Colonic mucosa (tissue), 4 donors: Measurements from ENCODE around the gene CYP2D6. TPM values are rescaled to one million over a fixed set of nuclear protein-coding genes. Genes with fewer than 3 reads are reported as not detected.
"Not testable (repeated sequence)": the region's sequence is repeated elsewhere in the genome, so short reads cannot be mapped to it uniquely, and the experiment has no call there.

Experiments used
- DNase-seq: peaks from one replicate; pipeline ENCODE4 v3.0.0-alpha.2; 2020
- H3K27ac ChIP-seq: fragments of 200-600 bp; one replicate; pipeline ENCODE4 v1.8.0; 2021
- H3K27me3 ChIP-seq: fragments of 200-600 bp; one replicate; pipeline ENCODE4 v1.8.0; 2021
- H3K36me3 ChIP-seq: fragments of 200-600 bp; one replicate; pipeline ENCODE4 v1.8.0; 2021
- H3K4me1 ChIP-seq: fragments of 200-600 bp; one replicate; pipeline ENCODE4 v1.8.0; 2021; ENCODE audit warnings: mild to moderate bottlenecking
- H3K4me3 ChIP-seq: fragments of 200-600 bp; one replicate; pipeline ENCODE4 v1.8.0; 2021
- H3K9ac ChIP-seq, 2 donors: one replicate each; pipeline ENCODE4 v1.7.0; 2013; ENCODE audit warnings: control low read depth in 2 of 2, low read depth in 2 of 2, low read length in 2 of 2
- H3K9me3 ChIP-seq: fragments of 200-600 bp; one replicate; pipeline ENCODE4 v1.8.0; 2021
- intact Hi-C: fragments of 100-400 bp; cut with DNase I; formaldehyde crosslinking; loops from one replicate; pipeline ENCODE4 v1.14.1; 2022
- total RNA-seq, 2 donors: library from RNA; stranded (reverse); fragmentation: NEBNext Ultra II Directional in 1 of 2; extraction: Animal tissue kit (Norgen Biotek cat#: 25700) in 1 of 2; gene quantifications; one replicate each; pipeline ENCODE4 v1.2.1, GENCODE V29; 2021
- TF ChIP-seq, protein P1 (sequence below): fragments of 200-600 bp; IDR thresholded peaks from one replicate; pipeline ENCODE4 v1.8.0; 2022; ENCODE audit warnings: antibody characterized with exemption, mild to moderate bottlenecking
- donor health status: healthy.
- donor health status: DM: no; HTN: no; CAD: no.
- donor health status: DM: no; HTN: no; CAD: no.

CYP2D6 gene
- total RNA-seq = 1 to 10 TPM; 2.2 to 2.9 TPM

GRCh38 chr22:42130639-42131431, at the start of gene CYP2D6:
CYP2D6 (minus strand) TSS chr22:42130810; CDS start chr22:42130791, 19 bp downstream.
- H3K27me3 ChIP-seq, H3K9me3 ChIP-seq, H3K4me1 ChIP-seq, H3K36me3 ChIP-seq, intact Hi-C loops, H3K4me3 ChIP-seq, H3K27ac ChIP-seq, H3K9ac ChIP-seq: not testable (repeated sequence)
- peak; percentile 52 for DNase-seq

GRCh38 chr22:42179616-42180015, 49.0 kb upstream of the CYP2D6 start:
- TF ChIP-seq, protein P1, sequence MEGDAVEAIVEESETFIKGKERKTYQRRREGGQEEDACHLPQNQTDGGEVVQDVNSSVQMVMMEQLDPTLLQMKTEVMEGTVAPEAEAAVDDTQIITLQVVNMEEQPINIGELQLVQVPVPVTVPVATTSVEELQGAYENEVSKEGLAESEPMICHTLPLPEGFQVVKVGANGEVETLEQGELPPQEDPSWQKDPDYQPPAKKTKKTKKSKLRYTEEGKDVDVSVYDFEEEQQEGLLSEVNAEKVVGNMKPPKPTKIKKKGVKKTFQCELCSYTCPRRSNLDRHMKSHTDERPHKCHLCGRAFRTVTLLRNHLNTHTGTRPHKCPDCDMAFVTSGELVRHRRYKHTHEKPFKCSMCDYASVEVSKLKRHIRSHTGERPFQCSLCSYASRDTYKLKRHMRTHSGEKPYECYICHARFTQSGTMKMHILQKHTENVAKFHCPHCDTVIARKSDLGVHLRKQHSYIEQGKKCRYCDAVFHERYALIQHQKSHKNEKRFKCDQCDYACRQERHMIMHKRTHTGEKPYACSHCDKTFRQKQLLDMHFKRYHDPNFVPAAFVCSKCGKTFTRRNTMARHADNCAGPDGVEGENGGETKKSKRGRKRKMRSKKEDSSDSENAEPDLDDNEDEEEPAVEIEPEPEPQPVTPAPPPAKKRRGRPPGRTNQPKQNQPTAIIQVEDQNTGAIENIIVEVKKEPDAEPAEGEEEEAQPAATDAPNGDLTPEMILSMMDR = no peak
- Histone ChIP-seq H3K27me3 (no peaks in the 10 kb centered on the region), H3K4me3 (no peak overlapping the region), H3K27ac (no peak overlapping the region), H3K4me1 (no peaks in the 10 kb centered on the region), H3K9me3 (no peaks in the 10 kb centered on the region), H3K36me3 (no peaks in the 10 kb centered on the region), H3K9ac (no peak overlapping the region)
- intact Hi-C loops = no loop called here
- DNase-seq = no peak

DNA sequence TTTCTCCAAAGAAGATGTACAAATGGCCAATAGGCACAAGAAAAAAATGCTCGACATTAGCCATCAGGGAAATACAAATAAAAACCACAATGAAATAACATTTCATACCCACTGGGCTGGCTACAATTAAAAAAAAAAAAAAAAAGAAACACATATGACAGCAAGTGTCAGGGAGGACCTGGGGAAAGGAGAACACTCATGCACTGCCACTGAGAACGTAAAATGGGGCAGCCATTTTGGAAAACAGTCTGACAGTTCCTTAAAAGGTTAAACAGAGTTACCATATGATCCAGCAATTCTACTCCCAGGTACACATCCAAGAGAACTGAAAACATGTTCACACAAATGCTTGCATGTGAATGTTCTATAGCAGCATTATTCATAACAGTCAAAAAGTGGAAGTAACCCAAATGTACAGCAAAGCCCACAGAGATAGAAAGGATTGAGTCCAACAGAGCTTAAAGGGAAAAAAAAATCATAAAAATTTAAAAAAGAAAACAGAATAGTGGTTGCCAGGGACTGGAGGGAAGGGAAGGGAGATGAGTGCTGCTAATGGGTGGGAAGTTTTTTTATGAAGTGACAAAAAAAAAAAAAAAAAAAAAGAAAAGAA, 48.4 kb upstream of the CYP2D6 start:
- Histone ChIP-seq H3K4me3 (no peak overlapping the region), H3K9ac (no peak overlapping the region), H3K4me1 (peaks cover under 1% of the 10 kb centered on the region), H3K36me3 (no peaks in the 10 kb centered on the region), H3K27me3 (no peaks in the 10 kb centered on the region), H3K9me3 (no peaks in the 10 kb centered on the region), H3K27ac (no peak overlapping the region)
- no peak for DNase-seq
- TF ChIP-seq, protein P1 = no peak
- intact Hi-C loops = no loop called here

DNA sequence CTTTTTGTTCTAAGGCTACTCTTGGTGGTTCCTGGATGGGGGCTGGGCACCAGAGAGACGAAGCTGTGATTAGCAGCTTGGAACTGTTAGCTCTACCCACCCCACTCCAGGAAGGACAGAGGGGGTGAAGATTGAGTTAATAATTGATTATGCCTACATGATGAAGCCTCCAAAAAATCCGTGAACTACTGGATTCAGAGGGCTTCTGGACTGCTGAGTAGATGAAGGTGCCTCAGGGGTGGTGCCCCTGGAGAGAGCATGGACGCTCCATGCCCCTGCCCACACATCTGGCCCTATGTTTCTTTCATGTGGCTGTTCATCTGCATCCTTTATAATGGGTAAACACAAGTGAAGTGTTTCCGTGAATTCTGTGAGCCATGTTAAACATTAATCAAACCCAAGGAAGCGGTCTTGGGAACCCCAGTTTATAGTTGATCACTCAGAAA, 47.3 kb upstream of the CYP2D6 start:
- peak overlapping the region; percentile 32 for H3K27ac ChIP-seq
- no peak overlapping the region for H3K4me3 ChIP-seq
- H3K9me3 ChIP-seq = no peaks in the 10 kb centered on the region
- intact Hi-C loops = no loop called here
- DNase-seq = peak; percentile 55
- H3K27me3 ChIP-seq = no peaks in the 10 kb centered on the region
- peak overlapping the region in 1 of 2 donors; percentile 3 for H3K9ac ChIP-seq
- TF ChIP-seq, protein P1 = no peak
- H3K36me3 ChIP-seq = no peaks in the 10 kb centered on the region
- peaks cover 6% of the 10 kb centered on the region for H3K4me1 ChIP-seq

DNA sequence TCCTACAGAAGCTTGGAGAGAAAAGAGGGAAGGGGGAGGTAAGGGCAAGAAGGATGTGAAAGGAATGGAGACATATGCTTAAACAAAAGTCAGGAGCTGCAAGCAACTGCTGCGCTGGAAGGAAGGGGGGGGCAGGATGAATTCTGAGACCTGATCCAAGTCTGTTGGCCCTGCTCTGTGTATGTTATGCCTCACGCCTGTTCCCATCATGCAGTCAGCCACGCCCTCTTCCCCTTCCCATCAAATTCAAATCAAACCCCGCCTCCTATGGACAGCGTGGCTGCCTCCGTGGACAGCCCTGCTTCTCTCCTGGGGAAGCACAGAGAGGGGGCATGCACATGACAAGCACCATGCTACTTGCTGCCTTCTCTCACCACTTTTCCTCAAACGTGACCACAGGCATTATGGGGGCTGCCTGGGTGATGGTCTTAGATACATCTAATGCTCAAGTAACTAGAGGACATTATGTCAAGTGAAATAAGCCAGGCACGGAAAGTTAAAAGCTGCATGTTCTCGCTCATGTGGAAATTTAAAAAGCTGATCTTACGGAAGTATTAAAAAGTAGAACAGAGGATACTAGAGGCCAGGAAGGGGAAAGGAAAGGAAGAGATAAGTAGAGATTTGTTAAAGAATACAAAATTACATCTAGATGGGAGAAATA, 45.8 kb upstream of the CYP2D6 start:
- intact Hi-C loops = no loop called here
- H3K4me3 ChIP-seq = no peak overlapping the region
- H3K9ac ChIP-seq = no peak overlapping the region
- no peak overlapping the region for H3K27ac ChIP-seq
- no peaks in the 10 kb centered on the region for H3K27me3 ChIP-seq
- DNase-seq = no peak
- peaks cover 11% of the 10 kb centered on the region for H3K4me1 ChIP-seq
- H3K36me3 ChIP-seq = no peaks in the 10 kb centered on the region
- H3K9me3 ChIP-seq = no peaks in the 10 kb centered on the region
- TF ChIP-seq, protein P1 = no peak
